GM20000 (cell line): ENCODE results near the gene PI4KA.

ENCODE experiments used
- DNase-seq: peaks from one replicate; pipeline ENCODE4 v3.0.0; 2012; ENCODE audit warnings: low spot score
- CTCF ChIP-seq: IDR thresholded peaks from 2 replicates; pipeline ENCODE4 v1.5.1; 2012; ENCODE audit warnings: mild to moderate bottlenecking, control low read depth; ENCODE audit errors: extremely low read depth, missing control alignments

The PI4KA gene

GRCh38 chr22:20873214-20873613 lies 14.6 kb upstream of the PI4KA start:
- DNase-seq, result no peak
- TF ChIP-seq CTCF, result no peak

GRCh38 chr22:20869234-20869633 lies 10.6 kb upstream of the PI4KA start:
- no peak for TF ChIP-seq CTCF
- DNase-seq, result no peak

GRCh38 chr22:20868025-20868962 lies 9.7 kb upstream of the PI4KA start:
- TF ChIP-seq CTCF, result no peak
- DNase-seq, result no peak

- peak; percentile 24 for DNase-seq
These were observed 8.8 kb upstream of the PI4KA start for GRCh38 chr22:20867179-20868024.

GRCh38 chr22:20866736-20867135 lies 8.1 kb upstream of the PI4KA start:
- DNase-seq, result no peak
- no peak for TF ChIP-seq CTCF

More at GRCh38 chr22:20867179-20868024, 8.8 kb upstream of the PI4KA start:
- TF ChIP-seq CTCF, result no peak

- no peak for TF ChIP-seq CTCF
- no peak for DNase-seq
These were observed 7.3 kb upstream of the PI4KA start for GRCh38 chr22:20865875-20866445.
